HG02943 (cell line): ENCODE data around the gene ENTPD8.

Experiments
- ATAC-seq: cut with Tn5 transposase; IDR thresholded peaks from one replicate; pipeline ENCODE4 v1.9.1; 2021; ENCODE audit warnings: mild to moderate bottlenecking, low read depth, moderate library complexity; ENCODE audit not compliant: unreplicated experiment

ENTPD8 gene

GRCh38 chr9:137449081-137449844, 8.1 kb upstream of the ENTPD8 start:
- ATAC-seq, result no peak

GRCh38 chr9:137448602-137448962, 7.4 kb upstream of the ENTPD8 start:
- ATAC-seq, result no peak

GRCh38 chr9:137447722-137448601, 6.8 kb upstream of the ENTPD8 start:
- no peak for ATAC-seq

GRCh38 chr9:137446851-137447471, 5.8 kb upstream of the ENTPD8 start:
- ATAC-seq, result no peak

- no peak for ATAC-seq
These were observed 4.8 kb upstream of the ENTPD8 start for GRCh38 chr9:137445930-137446431.

GRCh38 chr9:137445275-137445807, 4.2 kb upstream of the ENTPD8 start:
- peak; percentile 70 for ATAC-seq

GRCh38 chr9:137444106-137444790, 3.1 kb upstream of the ENTPD8 start:
- no peak for ATAC-seq

GRCh38 chr9:137441935-137442321, 771 bp upstream of the ENTPD8 start:
- ATAC-seq, result no peak

GRCh38 chr9:137439158-137439714, 1.9 kb downstream of the ENTPD8 start:
- ATAC-seq, result no peak

GRCh38 chr9:137438591-137439157, 2.5 kb downstream of the ENTPD8 start:
- ATAC-seq, result no peak

GRCh38 chr9:137437691-137438590, 3.2 kb downstream of the ENTPD8 start:
- ATAC-seq, result no peak

GRCh38 chr9:137436761-137437600, 4.2 kb downstream of the ENTPD8 start:
- no peak for ATAC-seq

GRCh38 chr9:137435980-137436760, 5.0 kb downstream of the ENTPD8 start:
- no peak for ATAC-seq

GRCh38 chr9:137435381-137435891, 5.7 kb downstream of the ENTPD8 start:
- no peak for ATAC-seq

- no peak for ATAC-seq
These were observed 6.4 kb downstream of the ENTPD8 start for GRCh38 chr9:137434498-137435380.

GRCh38 chr9:137433916-137434431, 7.2 kb downstream of the ENTPD8 start:
- no peak for ATAC-seq
